ENCODE measurements around the gene GHR. TPM values are rescaled to one million over a fixed set of nuclear protein-coding genes. Genes with fewer than 3 reads are reported as not detected.

The GHR gene
- total RNA-seq, 4 donors from 2014 or later = 2.0 to 6.0 (median 3.8) TPM

DNA sequence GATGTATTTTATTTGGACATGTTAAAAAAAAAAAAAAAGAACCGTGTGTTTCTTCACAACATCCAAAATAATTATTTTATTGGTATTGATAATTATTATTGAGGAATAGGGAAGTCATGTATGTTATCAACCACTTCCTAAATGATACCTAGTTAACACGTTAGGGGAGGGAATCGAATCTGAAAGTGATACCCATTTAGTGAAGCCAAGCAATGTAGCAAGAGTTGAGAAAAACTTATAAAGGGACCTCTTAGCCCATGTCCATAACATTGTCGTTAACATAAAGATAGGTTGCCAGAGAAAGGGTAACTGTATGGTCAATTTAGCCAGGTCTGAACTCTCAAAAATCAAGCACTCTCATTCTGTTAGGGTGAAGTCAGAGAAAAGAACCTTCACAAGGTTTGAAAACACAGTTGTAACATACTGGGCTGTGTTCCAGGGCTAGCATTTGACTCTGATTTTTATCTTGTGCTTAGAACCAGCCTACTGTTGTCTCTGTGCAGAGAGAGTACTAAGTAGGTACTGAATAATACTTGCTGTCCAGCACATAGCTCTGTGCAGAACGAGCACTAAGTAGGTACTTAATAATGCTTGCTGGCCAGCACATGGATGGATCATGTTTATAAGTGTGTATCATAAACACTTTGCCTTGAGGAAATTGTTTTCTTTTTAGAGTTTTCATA, 60.4 kb downstream of the GHR start:
- peaks cover 0 to 6% (median 0%) of the 10 kb centered on the region in 3 donors for H3K9me3 ChIP-seq
- no peak for DNase-seq
- no peak overlapping the region for H3K4me3 ChIP-seq
- no peak overlapping the region for H3K27ac ChIP-seq
- TF ChIP-seq POLR2A (IDR thresholded peaks at IDR 0.05) = no peak
- TF ChIP-seq, protein P1, sequence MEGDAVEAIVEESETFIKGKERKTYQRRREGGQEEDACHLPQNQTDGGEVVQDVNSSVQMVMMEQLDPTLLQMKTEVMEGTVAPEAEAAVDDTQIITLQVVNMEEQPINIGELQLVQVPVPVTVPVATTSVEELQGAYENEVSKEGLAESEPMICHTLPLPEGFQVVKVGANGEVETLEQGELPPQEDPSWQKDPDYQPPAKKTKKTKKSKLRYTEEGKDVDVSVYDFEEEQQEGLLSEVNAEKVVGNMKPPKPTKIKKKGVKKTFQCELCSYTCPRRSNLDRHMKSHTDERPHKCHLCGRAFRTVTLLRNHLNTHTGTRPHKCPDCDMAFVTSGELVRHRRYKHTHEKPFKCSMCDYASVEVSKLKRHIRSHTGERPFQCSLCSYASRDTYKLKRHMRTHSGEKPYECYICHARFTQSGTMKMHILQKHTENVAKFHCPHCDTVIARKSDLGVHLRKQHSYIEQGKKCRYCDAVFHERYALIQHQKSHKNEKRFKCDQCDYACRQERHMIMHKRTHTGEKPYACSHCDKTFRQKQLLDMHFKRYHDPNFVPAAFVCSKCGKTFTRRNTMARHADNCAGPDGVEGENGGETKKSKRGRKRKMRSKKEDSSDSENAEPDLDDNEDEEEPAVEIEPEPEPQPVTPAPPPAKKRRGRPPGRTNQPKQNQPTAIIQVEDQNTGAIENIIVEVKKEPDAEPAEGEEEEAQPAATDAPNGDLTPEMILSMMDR (IDR thresholded peaks at IDR 0.05) = no peak
- no peaks in the 10 kb centered on the region for H3K4me1 ChIP-seq
- no peaks in the 10 kb centered on the region for H3K27me3 ChIP-seq
- WGBS, 2 donors = 81% methylated on average over 5 of the region's 5 CpGs
- H3K36me3 ChIP-seq = no peaks in the 10 kb centered on the region
- intact Hi-C loops (cut with DNase I) = no loop called here

DNA sequence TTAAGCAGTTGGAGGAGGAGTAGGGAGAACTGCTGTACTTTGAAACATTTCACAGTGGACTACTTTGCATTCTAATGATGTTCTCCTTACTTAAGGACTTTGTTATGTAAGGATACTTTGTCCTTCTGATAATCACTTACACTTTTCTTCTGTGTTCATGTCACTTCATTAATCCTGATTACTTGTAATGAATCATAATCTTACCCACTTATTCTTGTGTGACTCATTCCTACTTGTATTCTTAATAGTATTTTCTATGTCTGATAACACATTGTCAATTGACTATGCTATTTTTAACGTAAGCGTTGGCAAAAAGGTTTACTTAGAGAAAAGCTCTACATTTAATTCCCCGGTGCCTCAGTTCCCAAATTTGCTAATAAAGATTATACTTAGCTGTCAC, 63.8 kb downstream of the GHR start:
- TF ChIP-seq, protein P1 (IDR thresholded peaks at IDR 0.05) = no peak
- no peak for TF ChIP-seq POLR2A (IDR thresholded peaks at IDR 0.05)
- Histone ChIP-seq H3K4me3 (no peak overlapping the region), H3K27me3 (no peaks in the 10 kb centered on the region), H3K36me3 (no peaks in the 10 kb centered on the region), H3K27ac (no peak overlapping the region), H3K4me1 (peaks cover 0 to 6% (median 2%) of the 10 kb centered on the region in 3 donors), H3K9me3 (peaks cover 0 to 6% (median 0%) of the 10 kb centered on the region in 3 donors)
- intact Hi-C loops (cut with DNase I) = no loop called here
- no peak for DNase-seq
- WGBS, 2 donors = 26 to 34% methylated on average over 3 of the region's 3 CpGs

DNA sequence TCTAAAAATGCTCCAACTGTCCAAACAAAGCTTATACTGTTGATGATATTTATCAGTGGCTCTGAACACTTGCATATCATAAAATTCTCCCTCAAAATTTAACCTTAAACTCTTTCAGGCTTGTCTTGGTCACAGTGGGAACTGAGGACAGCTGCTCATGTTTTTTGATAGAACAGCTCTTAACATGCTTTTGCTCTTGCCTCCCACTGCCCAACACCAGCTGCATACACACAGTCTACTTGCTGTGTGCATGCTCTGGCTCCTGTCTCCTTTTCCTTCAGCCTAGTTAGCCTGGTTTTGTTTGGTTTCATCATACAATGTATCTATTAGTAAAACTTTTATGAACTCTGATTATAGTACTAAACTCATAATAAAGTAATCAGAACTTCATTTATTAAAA, 64.6 kb downstream of the GHR start:
- Histone ChIP-seq H3K27me3 (no peaks in the 10 kb centered on the region), H3K9me3 (no peaks in the 10 kb centered on the region), H3K4me3 (no peak overlapping the region), H3K36me3 (no peaks in the 10 kb centered on the region), H3K4me1 (peaks cover 0 to 12% (median 2%) of the 10 kb centered on the region in 3 donors), H3K27ac (no peak overlapping the region)
- no peak for TF ChIP-seq POLR2A (IDR thresholded peaks at IDR 0.05)
- TF ChIP-seq, protein P1 (IDR thresholded peaks at IDR 0.05) = no peak
- no peak for DNase-seq
- intact Hi-C loops (cut with DNase I) = no loop called here

DNA sequence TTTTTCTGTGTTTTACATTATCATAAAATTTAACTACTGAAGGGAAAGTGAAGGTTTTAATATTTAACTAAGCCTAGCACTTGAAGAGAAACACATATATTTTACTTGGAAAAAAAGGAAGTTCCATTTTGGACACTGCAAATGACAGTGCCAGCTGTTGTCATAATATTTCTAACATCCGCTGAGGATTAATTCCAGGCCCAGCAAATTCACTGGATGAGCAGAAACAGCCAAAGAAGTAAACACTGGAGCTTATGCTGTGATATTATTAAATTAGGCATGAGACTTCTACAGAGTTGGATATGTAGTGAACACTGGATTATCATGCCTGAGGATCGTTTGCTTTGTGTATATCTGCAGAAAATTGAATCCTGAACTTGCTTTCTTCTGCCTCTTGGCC, 67.6 kb downstream of the GHR start:
- DNase-seq = no peak
- Histone ChIP-seq H3K4me3 (no peak overlapping the region), H3K36me3 (no peaks in the 10 kb centered on the region), H3K4me1 (peaks cover 0 to 40% (median 10%) of the 10 kb centered on the region in 3 donors), H3K27ac (no peak overlapping the region), H3K27me3 (no peaks in the 10 kb centered on the region), H3K9me3 (no peaks in the 10 kb centered on the region)
- 27 to 71% methylated on average over 2 of the region's 2 CpGs for WGBS, 2 donors
- intact Hi-C loops (cut with DNase I) = no loop called here
- TF ChIP-seq, protein P1 (IDR thresholded peaks at IDR 0.05) = no peak
- TF ChIP-seq POLR2A (IDR thresholded peaks at IDR 0.05) = no peak

DNA sequence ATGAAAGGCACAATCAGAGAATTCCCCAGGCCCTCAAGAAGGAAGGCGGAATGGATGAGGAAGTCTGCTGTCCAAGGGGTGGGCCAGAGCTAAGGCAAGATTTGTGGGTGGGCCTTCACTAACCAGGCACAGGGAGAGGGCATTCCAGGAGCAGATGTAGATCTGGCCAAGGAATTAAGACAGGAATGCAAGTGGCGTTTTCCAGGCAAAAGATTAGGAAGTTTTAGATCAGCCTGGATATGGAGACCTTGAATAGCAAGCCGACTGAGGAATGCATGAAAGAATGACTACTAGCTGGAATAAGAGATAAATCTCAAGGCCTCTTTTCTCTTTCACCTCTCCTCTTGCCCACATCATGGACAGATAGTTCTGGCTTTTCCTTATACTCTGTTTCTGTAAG, 68.5 kb downstream of the GHR start:
- TF ChIP-seq, protein P1 (IDR thresholded peaks at IDR 0.05) = no peak
- TF ChIP-seq POLR2A (IDR thresholded peaks at IDR 0.05) = no peak
- WGBS, 2 donors = 52 to 73% methylated on average over 3 of the region's 3 CpGs

More for the DNA sequence above, 68.5 kb downstream of the GHR start:
- Histone ChIP-seq H3K27me3 (no peaks in the 10 kb centered on the region), H3K27ac (no peak overlapping the region), H3K4me3 (no peak overlapping the region), H3K36me3 (no peaks in the 10 kb centered on the region), H3K9me3 (no peaks in the 10 kb centered on the region), H3K4me1 (peaks cover 0 to 48% (median 11%) of the 10 kb centered on the region in 3 donors)
- no peak for DNase-seq
- intact Hi-C loops (cut with DNase I) = no loop called here
